Stimulated activated CD4-positive, alpha-beta T cell treated with anti-CD3 and anti-CD28 coated beads, TNF-alpha, amount 100 ng/mL, for 4 hours (primary cell): ENCODE data around the gene TTC9C.
"Not testable (repeated sequence)": the region's sequence is repeated elsewhere in the genome, so short reads cannot be mapped to it uniquely, and the experiment has no call there.

ENCODE experiments used
- DNase-seq, 3 experiments: peaks; one replicate each; pipeline ENCODE4 v3.0.0-alpha.2; 2020; ENCODE audit warnings: low read depth in 3 of 3

TTC9C gene

GRCh38 chr11:62728171-62728988 is at the start of gene TTC9C:
TSS of gene TTC9C (plus strand) at chr11:62728486. CDS start at chr11:62728849, 363 bp downstream.
- peak; percentile 62 to 72 (median 69) for DNase-seq

- DNase-seq, result peak; percentile 64 to 72 (median 70)
Measured at GRCh38 chr11:62678770-62679696, 49.3 kb upstream of the TTC9C start, which contains the start of gene UBXN1. TSS of gene UBXN1 (minus strand) at chr11:62679073. CDS start at chr11:62678923, 150 bp downstream.

- DNase-seq, result no peak
Measured at GRCh38 chr11:62680825-62681240, 47.5 kb upstream of the TTC9C start.

- no peak for DNase-seq
Measured at GRCh38 chr11:62682518-62682917, 45.8 kb upstream of the TTC9C start.

- no peak for DNase-seq
Measured at GRCh38 chr11:62687508-62688396, 40.5 kb upstream of the TTC9C start.

GRCh38 chr11:62688491-62688890 is 39.8 kb upstream of the TTC9C start:
- no peak for DNase-seq

GRCh38 chr11:62689421-62690183 is 38.7 kb upstream of the TTC9C start, which contains the start of gene LRRN4CL:
TSS of gene LRRN4CL (minus strand) at chr11:62689530. CDS start at chr11:62688508, 1,022 bp downstream.
- no peak for DNase-seq

GRCh38 chr11:62693624-62694023 is 34.7 kb upstream of the TTC9C start:
- not testable (repeated sequence) for DNase-seq

GRCh38 chr11:62694455-62695167 is 33.7 kb upstream of the TTC9C start:
- peak; percentile 54 to 71 (median 58) for DNase-seq

- DNase-seq, result no peak
Measured at GRCh38 chr11:62702246-62702645, 26.0 kb upstream of the TTC9C start.

GRCh38 chr11:62703921-62704320 is 24.4 kb upstream of the TTC9C start:
- DNase-seq, result not testable (repeated sequence)

GRCh38 chr11:62705413-62705812 is 22.9 kb upstream of the TTC9C start:
- DNase-seq, result no peak

GRCh38 chr11:62705880-62706849 is 22.1 kb upstream of the TTC9C start:
- DNase-seq, result peak; percentile 90 to 92 (median 90)

- DNase-seq, result no peak
Measured at GRCh38 chr11:62706850-62707247, 21.4 kb upstream of the TTC9C start.

- no peak for DNase-seq
Measured at GRCh38 chr11:62707277-62707861, 20.9 kb upstream of the TTC9C start, which contains the start of the genes BSCL2 and GNG3. TSS of gene BSCL2 (minus strand) at chr11:62707424. CDS start at chr11:62707195, 229 bp downstream. TSS of gene GNG3 (plus strand) at chr11:62707676. CDS start at chr11:62708296, 620 bp downstream.

GRCh38 chr11:62708392-62708791 is 19.9 kb upstream of the TTC9C start:
- no peak for DNase-seq

GRCh38 chr11:62708793-62709192 is 19.5 kb upstream of the TTC9C start:
- DNase-seq, result peak in 1 of 3 experiments; percentile 17
